ENCODE results near the gene SCFD2. TPM values are rescaled to one million over a fixed set of nuclear protein-coding genes. Genes with fewer than 3 reads are reported as not detected.

Gene SCFD2
- polyA plus RNA-seq, 3 donors: 5.4 to 9.4 (median 6.7) TPM

- H3K4me1 Mint-ChIP-seq: peaks cover 7% of the 10 kb centered on the region
- no CpG with 5 or more reads among the region's 2 CpGs for WGBS (ENCODE audit: insufficient coverage)
- Histone ChIP-seq H3K79me2 (ENCODE audit: insufficient read depth, low read length) (no peaks in the 10 kb centered on the region), H3K27me3 (ENCODE audit: control insufficient read depth in 2 of 2, insufficient read depth in 2 of 2, low read length in 2 of 2) (no peaks in the 10 kb centered on the region), H2AFZ (ENCODE audit: insufficient read depth, low read depth, low read length, poor library complexity, severe bottlenecking) (no peak overlapping the region), H3K27ac (ENCODE audit: low read depth in 1 of 2, low read length in 2 of 2) (no peak overlapping the region), H3K4me2 (replicated peaks; ENCODE audit: extremely low read depth, low read length, poor library complexity, severe bottlenecking) (no peak overlapping the region), H3K9me3 (replicated peaks in 1 of 2; ENCODE audit: control insufficient read depth in 1 of 2, insufficient read depth in 1 of 2, low read length in 2 of 2) (no peaks in the 10 kb centered on the region), H3K4me1 (ENCODE audit: control insufficient read depth in 1 of 2, insufficient read depth in 2 of 2, low read length in 2 of 2) (no peaks in the 10 kb centered on the region), H4K20me1 (ENCODE audit: insufficient read depth, low read length) (no peaks in the 10 kb centered on the region), H3K36me3 (replicated peaks in 1 of 2; ENCODE audit: control insufficient read depth in 1 of 2, insufficient read depth in 2 of 2, low read length in 2 of 2) (no peaks in the 10 kb centered on the region), H3K9ac (ENCODE audit: insufficient read depth, low read length, poor library complexity, severe bottlenecking) (no peak overlapping the region), H3K4me3 (replicated peaks in 1 of 3; ENCODE audit: low read depth in 2 of 3, low read length in 3 of 3) (no peak overlapping the region)
- H3K27ac Mint-ChIP-seq: no peak overlapping the region
- intact Hi-C loops (cut with micrococcal nuclease): no loop called here
- H3K9me3 Mint-ChIP-seq: peaks cover 2 to 10% (median 3%) of the 10 kb centered on the region in 7 donors
- peaks cover 0 to 1% (median 0%) of the 10 kb centered on the region in 3 donors for H3K27me3 Mint-ChIP-seq (ENCODE audit: low read depth in 3 of 3)
- H3K36me3 Mint-ChIP-seq: peaks cover 2 to 3% of the 10 kb centered on the region in 2 donors
- no peak overlapping the region for H3K4me3 Mint-ChIP-seq
- no peak for DNase-seq
- TF ChIP-seq CTCF (IDR thresholded peaks at IDR 0.05): no peak
Observed at GRCh38 chr4:53040459-53040815, 325.4 kb downstream of the SCFD2 start.

GRCh38 chr4:53039741-53040458 is 326.0 kb downstream of the SCFD2 start:
- Histone ChIP-seq H2AFZ (ENCODE audit: insufficient read depth, low read depth, low read length, poor library complexity, severe bottlenecking) (peak overlapping the region; percentile 3), H3K9me3 (replicated peaks in 1 of 2; ENCODE audit: control insufficient read depth in 1 of 2, insufficient read depth in 1 of 2, low read length in 2 of 2) (no peaks in the 10 kb centered on the region), H3K27ac (ENCODE audit: low read depth in 1 of 2, low read length in 2 of 2) (no peak overlapping the region), H3K36me3 (replicated peaks in 1 of 2; ENCODE audit: control insufficient read depth in 1 of 2, insufficient read depth in 2 of 2, low read length in 2 of 2) (no peaks in the 10 kb centered on the region), H3K9ac (ENCODE audit: insufficient read depth, low read length, poor library complexity, severe bottlenecking) (no peak overlapping the region), H3K4me1 (ENCODE audit: control insufficient read depth in 1 of 2, insufficient read depth in 2 of 2, low read length in 2 of 2) (no peaks in the 10 kb centered on the region), H3K4me3 (replicated peaks in 1 of 3; ENCODE audit: low read depth in 2 of 3, low read length in 3 of 3) (no peak overlapping the region), H3K4me2 (replicated peaks; ENCODE audit: extremely low read depth, low read length, poor library complexity, severe bottlenecking) (no peak overlapping the region), H4K20me1 (ENCODE audit: insufficient read depth, low read length) (no peaks in the 10 kb centered on the region), H3K79me2 (ENCODE audit: insufficient read depth, low read length) (no peaks in the 10 kb centered on the region), H3K27me3 (ENCODE audit: control insufficient read depth in 2 of 2, insufficient read depth in 2 of 2, low read length in 2 of 2) (no peaks in the 10 kb centered on the region)
- intact Hi-C loops (cut with micrococcal nuclease): no loop called here
- peak; percentile 19 to 24 (median 21) for DNase-seq
- H3K36me3 Mint-ChIP-seq: peaks cover 3% of the 10 kb centered on the region in 2 donors
- TF ChIP-seq CTCF (IDR thresholded peaks at IDR 0.05): no peak
- H3K27ac Mint-ChIP-seq: peak overlapping the region in 1 of 7 donors; percentile 37
- no peak overlapping the region for H3K4me3 Mint-ChIP-seq
- H3K9me3 Mint-ChIP-seq: peaks cover 3 to 15% (median 6%) of the 10 kb centered on the region in 7 donors
- H3K4me1 Mint-ChIP-seq: peaks cover 7% of the 10 kb centered on the region
- peaks cover 0 to 1% (median 0%) of the 10 kb centered on the region in 3 donors for H3K27me3 Mint-ChIP-seq (ENCODE audit: low read depth in 3 of 3)
- 40% methylated on average over 1 of the region's 4 CpGs for WGBS (ENCODE audit: insufficient coverage)
